ENCODE data around the gene TAPBP. TPM values are rescaled to one million over a fixed set of nuclear protein-coding genes. Genes with fewer than 3 reads are reported as not detected.

Gene TAPBP
- total RNA-seq, 4 donors from 2014 or later: 69.8 to 150 (median 86.6) TPM

DNA sequence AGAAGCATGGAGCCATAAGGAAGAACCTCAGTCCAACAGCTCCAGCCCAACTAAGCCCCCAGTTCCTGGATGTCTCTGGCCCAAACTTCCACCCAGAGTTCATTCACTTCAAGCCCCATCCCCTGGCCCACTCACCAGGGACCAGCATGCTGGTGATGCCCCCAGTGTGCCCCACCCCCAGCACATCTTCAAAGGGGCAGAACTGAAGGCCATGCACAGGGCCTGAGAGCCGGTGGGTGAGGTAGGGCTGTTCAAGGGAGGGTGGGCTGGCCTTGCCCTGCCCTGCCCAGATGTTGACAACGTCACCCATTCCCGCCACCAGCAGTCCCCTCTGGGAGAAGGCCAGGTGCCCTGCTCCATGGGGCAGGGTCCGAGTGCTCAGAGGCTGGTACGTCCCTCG lies 33.3 kb downstream of the TAPBP start:
- peaks cover 24 to 38% (median 34%) of the 10 kb centered on the region in 4 donors for H3K4me1 ChIP-seq
- TF ChIP-seq POLR2A (IDR thresholded peaks at IDR 0.05; ENCODE audit: low read depth) (no peak), POLR2AphosphoS5 (IDR thresholded peaks at IDR 0.05) (no peak), EP300 (IDR thresholded peaks at IDR 0.05) (no peak), CTCF (IDR thresholded peaks at IDR 0.05) (no peak)
- DNase-seq (ENCODE audit: extremely low spot score): no peak
- H3K27ac ChIP-seq (replicated peaks in 1 of 4): no peak overlapping the region
- H3K36me3 ChIP-seq: peaks cover 21 to 85% (median 75%) of the 10 kb centered on the region in 4 donors
- intact Hi-C loops (cut with DNase I): no loop called here
- no peak overlapping the region for H3K4me3 ChIP-seq
- no peaks in the 10 kb centered on the region for H3K27me3 ChIP-seq
- WGBS: 79% methylated on average over 6 of the region's 6 CpGs
- H3K9me3 ChIP-seq: no peaks in the 10 kb centered on the region

DNA sequence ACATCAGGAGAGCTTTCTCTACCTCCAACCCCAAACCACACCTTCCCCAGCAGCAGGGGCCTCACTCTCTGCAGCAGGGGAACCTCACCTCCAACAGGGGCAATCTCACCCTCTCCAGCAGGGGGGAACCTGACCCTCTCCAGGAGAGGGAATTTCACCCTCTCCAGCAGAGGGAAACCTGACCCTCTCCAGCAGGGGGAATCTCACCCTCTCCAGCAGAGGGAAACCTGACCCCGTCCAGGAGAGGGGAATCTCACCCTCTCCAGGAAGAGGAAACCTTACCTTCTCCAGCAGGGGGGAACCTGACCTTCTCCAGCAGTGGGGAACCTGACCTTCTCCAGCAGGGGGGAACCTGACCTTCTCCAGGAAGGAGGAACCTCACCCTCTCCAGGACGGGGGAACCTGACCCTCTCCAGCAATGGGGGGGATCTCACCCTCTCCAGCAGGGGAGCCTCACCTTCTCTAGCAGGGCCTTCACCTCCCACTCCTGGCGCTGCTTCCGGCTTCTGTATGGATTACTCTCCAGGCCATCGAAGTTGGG lies 33.8 kb downstream of the TAPBP start:
- 62% methylated on average over 5 of the region's 5 CpGs for WGBS
- Histone ChIP-seq H3K36me3 (peaks cover 25 to 85% (median 76%) of the 10 kb centered on the region in 4 donors), H3K4me1 (peaks cover 28 to 43% (median 39%) of the 10 kb centered on the region in 4 donors), H3K27ac (replicated peaks in 1 of 4) (no peak overlapping the region), H3K27me3 (no peaks in the 10 kb centered on the region), H3K4me3 (no peak overlapping the region), H3K9me3 (no peaks in the 10 kb centered on the region)
- intact Hi-C loops (cut with DNase I): no loop called here
- TF ChIP-seq CTCF (IDR thresholded peaks at IDR 0.05) (peak; percentile 11 to 40 (median 17)), EP300 (IDR thresholded peaks at IDR 0.05) (no peak)
- DNase-seq (ENCODE audit: extremely low spot score): no peak

DNA sequence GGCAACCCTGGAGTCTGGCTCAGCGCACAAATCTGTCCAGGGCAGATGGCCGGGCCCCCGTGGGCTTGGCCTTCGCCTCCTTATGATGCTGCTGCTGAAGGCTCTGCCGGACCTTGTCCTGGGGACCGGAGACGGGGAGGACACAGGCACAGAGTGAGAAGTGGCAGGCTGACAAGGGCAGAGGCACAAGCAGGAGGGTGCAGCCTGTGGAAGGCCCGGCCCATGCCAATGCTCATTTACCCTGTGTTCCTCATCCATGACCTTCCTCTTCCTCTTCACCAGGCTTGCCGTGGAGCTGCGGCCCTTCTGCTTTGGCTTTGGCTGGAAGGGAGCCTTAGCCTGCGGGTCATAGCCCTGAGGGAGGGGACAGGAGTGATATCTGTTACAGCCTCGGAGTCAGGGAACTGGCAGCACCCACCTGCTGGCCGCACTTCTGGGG lies 34.6 kb downstream of the TAPBP start:
- H3K4me1 ChIP-seq: peaks cover 33 to 51% (median 47%) of the 10 kb centered on the region in 4 donors
- no peak overlapping the region for H3K27ac ChIP-seq (replicated peaks in 1 of 4)
- no peak overlapping the region for H3K4me3 ChIP-seq
- no peaks in the 10 kb centered on the region for H3K27me3 ChIP-seq
- TF ChIP-seq POLR2AphosphoS5 (IDR thresholded peaks at IDR 0.05): no peak
- no peak for TF ChIP-seq CTCF (IDR thresholded peaks at IDR 0.05)
- no peak for TF ChIP-seq POLR2A (IDR thresholded peaks at IDR 0.05; ENCODE audit: low read depth)
- TF ChIP-seq EP300 (IDR thresholded peaks at IDR 0.05): no peak
- peaks cover 26 to 86% (median 76%) of the 10 kb centered on the region in 4 donors for H3K36me3 ChIP-seq
- no peaks in the 10 kb centered on the region for H3K9me3 ChIP-seq
- no peak for DNase-seq (ENCODE audit: extremely low spot score)
- intact Hi-C loops (cut with DNase I): no loop called here
- WGBS: 82% methylated on average over 3 of the region's 13 CpGs

GRCh38 chr6:33278810-33279209 lies 35.1 kb downstream of the TAPBP start:
- intact Hi-C loops (cut with DNase I): no loop called here
- 100% methylated on average over 1 of the region's 3 CpGs for WGBS
- H3K9me3 ChIP-seq: no peaks in the 10 kb centered on the region
- no peak for DNase-seq (ENCODE audit: extremely low spot score)
- peaks cover 29 to 86% (median 77%) of the 10 kb centered on the region in 4 donors for H3K36me3 ChIP-seq
- H3K4me3 ChIP-seq: no peak overlapping the region
- H3K4me1 ChIP-seq: peaks cover 38 to 56% (median 51%) of the 10 kb centered on the region in 4 donors
- H3K27me3 ChIP-seq: no peaks in the 10 kb centered on the region
- H3K27ac ChIP-seq (replicated peaks in 1 of 4): peak overlapping the region in 2 of 4 donors; percentile 38 to 90
- TF ChIP-seq CTCF (IDR thresholded peaks at IDR 0.05) (no peak), POLR2AphosphoS5 (IDR thresholded peaks at IDR 0.05) (no peak)

DNA sequence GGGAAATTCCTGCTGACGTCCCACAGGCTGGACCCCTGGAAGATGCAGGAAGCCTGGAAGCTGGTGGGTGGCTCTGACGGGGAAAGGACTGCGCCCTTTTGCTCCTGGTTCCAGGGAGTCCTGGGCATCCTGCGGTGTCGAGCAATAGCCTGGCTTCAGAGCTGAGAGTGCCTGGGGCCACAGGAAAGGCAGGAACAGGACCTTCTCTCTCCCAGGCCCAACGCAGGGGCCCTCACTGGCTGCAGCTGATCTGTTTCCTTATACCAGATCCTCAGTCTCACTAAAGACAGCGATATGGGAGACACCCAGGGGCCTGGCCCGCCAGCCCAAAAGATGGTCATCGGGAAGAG lies 35.5 kb downstream of the TAPBP start:
- no peaks in the 10 kb centered on the region for H3K27me3 ChIP-seq
- H3K4me1 ChIP-seq: peaks cover 42 to 60% (median 56%) of the 10 kb centered on the region in 4 donors
- WGBS: 84% methylated on average over 5 of the region's 9 CpGs
- peak overlapping the region in 1 of 4 donors; percentile 79 for H3K4me3 ChIP-seq
- no peak for DNase-seq (ENCODE audit: extremely low spot score)
- TF ChIP-seq POLR2AphosphoS5 (IDR thresholded peaks at IDR 0.05) (no peak), POLR2A (IDR thresholded peaks at IDR 0.05; ENCODE audit: low read depth) (no peak), EP300 (IDR thresholded peaks at IDR 0.05) (no peak), CTCF (IDR thresholded peaks at IDR 0.05) (no peak)
- no peaks in the 10 kb centered on the region for H3K9me3 ChIP-seq
- peaks cover 24 to 85% (median 75%) of the 10 kb centered on the region in 4 donors for H3K36me3 ChIP-seq
- peak overlapping the region in 3 of 4 donors; percentile 38 to 93 (median 90) for H3K27ac ChIP-seq (replicated peaks in 1 of 4)
- intact Hi-C loops (cut with DNase I): no loop called here
